ENCODE measurements around the gene GATD1. TPM values are rescaled to one million over a fixed set of nuclear protein-coding genes. Genes with fewer than 3 reads are reported as not detected.

Gene GATD1
- total RNA-seq, 1 experiment from 2014 or later, result 67.7 TPM

GRCh38 chr11:809287-810039, 32.2 kb upstream of the GATD1 start, which contains the start of gene RPLP2:
Gene RPLP2, plus strand, starts transcription at chr11:809967. Its CDS starts 268 bp downstream, at chr11:810235.
- CTCF ChIA-PET, result interaction anchor here (0.7 kb wide), 1 partner anchor 32 kb away, joined by 3 read pairs; no protein-coding TSS in a partner anchor
- POLR2A ChIA-PET, result interaction anchor here (0.5 to 8.3 kb wide), 25 partner anchors 9 to 600 kb away, joined by 3 to 149 read pairs (median 4); partner anchors contain the start of genes AP2A2, CD151, CEND1 and GATD1
- intact Hi-C loops (cut with micrococcal nuclease), result loop anchor here (5.0 kb wide), 1 partner anchor 33 kb away; the partner anchor contains the start of genes POLR2L and TSPAN4

GRCh38 chr11:808427-809286, 31.4 kb upstream of the GATD1 start:
- ChIA-PET POLR2A (interaction anchor here (0.7 to 8.3 kb wide), 22 partner anchors 8 to 599 kb away, joined by 3 to 149 read pairs (median 6); partner anchors contain the start of genes AP2A2, CD151, CEND1 and DEAF1), CTCF (interaction anchor here (0.7 to 0.8 kb wide), 2 partner anchors 44 to 110 kb away, joined by 3 to 4 read pairs; no protein-coding TSS in a partner anchor)
- Mint-ChIP-seq H3K36me3 (ENCODE audit: insufficient read depth, unreplicated experiment) (peaks cover 56% of the 10 kb centered on the region), H3K4me3 (ENCODE audit: unreplicated experiment) (peak overlapping the region; percentile 95), H3K27ac (ENCODE audit: low read depth, unreplicated experiment) (peak overlapping the region; percentile 97), H3K9me3 (ENCODE audit: unreplicated experiment) (no peaks in the 10 kb centered on the region), H3K27me3 (ENCODE audit: insufficient read depth, unreplicated experiment) (no peaks in the 10 kb centered on the region), H3K4me1 (ENCODE audit: insufficient read depth, unreplicated experiment) (peaks cover 12% of the 10 kb centered on the region)
- TSS peak; percentile 73 for BruUV-seq (replicated peaks)
- DNase-seq (ENCODE audit: unreplicated experiment), result no peak
- TF ChIP-seq CTCF (IDR thresholded peaks at IDR 0.05; ENCODE audit: unreplicated experiment), result no peak
- intact Hi-C loops (cut with micrococcal nuclease), result loop anchor here (5.0 kb wide), 1 partner anchor 34 kb away; the partner anchor contains the start of genes POLR2L and TSPAN4

More at GRCh38 chr11:809287-810039, 32.2 kb upstream of the GATD1 start, which contains the start of gene RPLP2:
- no TSS peak for BruUV-seq (replicated peaks)
- peaks cover 51% of the 10 kb centered on the region for H3K36me3 Mint-ChIP-seq (ENCODE audit: insufficient read depth, unreplicated experiment)
- peak; percentile 97 for DNase-seq (ENCODE audit: unreplicated experiment)
- peak within 1 kb of the TSS; percentile 95 for H3K4me3 Mint-ChIP-seq (ENCODE audit: unreplicated experiment)
- H3K27me3 Mint-ChIP-seq (ENCODE audit: insufficient read depth, unreplicated experiment), result no peaks in the 10 kb centered on the region
- no peaks in the 10 kb centered on the region for H3K9me3 Mint-ChIP-seq (ENCODE audit: unreplicated experiment)
- TF ChIP-seq CTCF (IDR thresholded peaks at IDR 0.05; ENCODE audit: unreplicated experiment), result no peak
- H3K4me1 Mint-ChIP-seq (ENCODE audit: insufficient read depth, unreplicated experiment), result peaks cover 12% of the 10 kb centered on the region
- peak within 1 kb of the TSS; percentile 97 for H3K27ac Mint-ChIP-seq (ENCODE audit: low read depth, unreplicated experiment)

DNA sequence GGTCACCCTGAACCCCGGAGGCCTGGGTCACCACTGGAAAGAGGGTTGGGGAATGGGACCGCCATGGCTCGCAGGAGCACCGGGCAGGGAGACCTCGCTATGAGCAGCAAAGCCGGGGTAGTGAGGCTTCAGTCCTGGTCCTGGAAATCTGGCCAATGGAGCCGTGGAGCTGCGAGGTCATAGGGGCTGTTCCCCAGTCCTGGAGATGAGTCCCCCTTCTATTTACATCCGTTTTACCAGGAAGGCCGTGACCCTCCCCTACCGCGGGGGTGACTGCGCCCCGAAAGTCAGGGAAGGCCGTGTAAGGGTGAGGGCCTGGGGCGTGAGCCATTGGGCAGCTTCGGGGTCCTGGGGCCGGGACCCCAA, 27.3 kb upstream of the GATD1 start:
- POLR2A ChIA-PET, result interaction anchor here (0.5 to 8.3 kb wide), 15 partner anchors 8 to 227 kb away, joined by 3 to 149 read pairs (median 5); partner anchors contain the start of gene PNPLA2
- Mint-ChIP-seq H3K27me3 (ENCODE audit: insufficient read depth, unreplicated experiment) (no peaks in the 10 kb centered on the region), H3K27ac (ENCODE audit: low read depth, unreplicated experiment) (no peak overlapping the region), H3K4me3 (ENCODE audit: unreplicated experiment) (peak overlapping the region; percentile 75), H3K9me3 (ENCODE audit: unreplicated experiment) (no peaks in the 10 kb centered on the region), H3K36me3 (ENCODE audit: insufficient read depth, unreplicated experiment) (peaks cover 26% of the 10 kb centered on the region), H3K4me1 (ENCODE audit: insufficient read depth, unreplicated experiment) (peaks cover 6% of the 10 kb centered on the region)
- CTCF ChIA-PET, result interaction anchor here (0.9 kb wide), 1 partner anchor 20 kb away, joined by 4 read pairs; no protein-coding TSS in a partner anchor
- no peak for DNase-seq (ENCODE audit: unreplicated experiment)
- no TSS peak for BruUV-seq (replicated peaks)
- intact Hi-C loops (cut with micrococcal nuclease), result no loop called here
- TF ChIP-seq CTCF (IDR thresholded peaks at IDR 0.05; ENCODE audit: unreplicated experiment), result no peak
